Embryonic facial prominence (tissue), 1 donor: Measurements from ENCODE around the gene KLHL22.
A peak's percentile ranks its signal among the peaks of the same experiment; 100 is the strongest.

ENCODE experiments used
- DNase-seq: peaks from one replicate; pipeline ENCODE4 v3.0.0-alpha.2; 2016; ENCODE audit errors: extremely low spot score

The KLHL22 gene

DNA sequence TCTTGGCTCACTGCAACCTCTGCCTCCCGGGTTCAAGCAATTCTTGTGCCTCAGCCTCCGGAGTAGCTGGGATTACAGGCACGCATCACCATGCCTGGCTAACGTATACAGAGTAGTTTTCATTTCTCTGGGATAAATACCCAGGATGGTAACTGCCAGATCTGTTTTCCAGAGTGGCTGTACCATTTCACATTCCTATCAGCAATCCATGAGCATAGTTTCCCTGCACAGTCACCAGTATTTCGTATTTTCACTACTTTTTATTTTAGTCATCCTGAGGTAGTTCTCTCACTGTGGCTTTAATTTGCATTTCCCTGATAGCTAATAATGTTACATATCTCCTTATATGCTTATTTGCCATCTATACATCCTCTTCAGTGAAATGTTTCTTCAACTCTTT lies 47.0 kb downstream of the KLHL22 start:
- DNase-seq = no peak

DNA sequence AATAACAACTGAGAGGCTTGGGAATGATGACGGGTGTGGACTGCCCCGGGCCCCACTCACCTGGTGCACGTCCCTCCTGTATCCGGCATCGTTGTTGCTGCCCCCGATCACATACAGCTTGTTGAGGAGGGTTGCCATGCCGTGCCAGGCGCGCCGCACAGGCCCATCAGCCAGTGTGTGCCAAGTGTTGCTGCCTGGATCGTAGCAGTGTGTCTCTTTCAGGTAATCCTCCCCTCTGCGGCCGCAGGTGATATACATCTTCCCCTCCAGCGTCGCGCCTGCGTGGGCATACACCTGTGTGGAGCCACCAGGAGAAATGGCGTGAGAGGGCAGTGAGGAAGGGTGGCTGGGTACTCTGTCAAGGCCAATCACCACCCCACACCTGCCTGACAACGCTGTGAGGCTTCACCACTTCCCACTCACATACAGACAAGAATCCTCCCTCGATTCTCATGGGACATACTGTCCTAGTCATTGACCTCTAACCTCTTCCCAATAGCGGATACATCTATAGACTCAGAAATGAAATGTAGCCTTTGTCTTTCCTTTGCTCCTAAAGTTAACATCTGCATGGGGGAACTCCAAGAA lies 49.1 kb downstream of the KLHL22 start:
- DNase-seq = no peak

DNA sequence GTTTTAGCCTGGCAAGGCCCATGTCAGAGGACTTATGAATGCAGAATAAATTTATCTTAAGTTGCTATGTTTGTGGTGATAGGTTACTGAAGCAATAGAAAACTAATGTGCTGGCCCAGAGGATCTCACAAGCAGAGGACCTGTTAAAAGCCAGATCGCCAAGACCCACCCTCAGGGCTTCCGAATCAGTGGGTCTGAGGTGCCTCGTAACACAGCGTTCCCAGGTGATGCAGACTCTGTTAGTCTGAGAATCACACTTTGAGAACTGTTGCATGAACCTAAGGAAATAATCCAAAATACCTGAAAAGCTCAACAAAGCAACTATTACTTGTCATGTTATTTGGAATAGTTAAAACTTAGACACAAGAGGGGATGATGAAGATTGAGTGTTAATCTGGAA lies 51.3 kb downstream of the KLHL22 start:
- no peak for DNase-seq

DNA sequence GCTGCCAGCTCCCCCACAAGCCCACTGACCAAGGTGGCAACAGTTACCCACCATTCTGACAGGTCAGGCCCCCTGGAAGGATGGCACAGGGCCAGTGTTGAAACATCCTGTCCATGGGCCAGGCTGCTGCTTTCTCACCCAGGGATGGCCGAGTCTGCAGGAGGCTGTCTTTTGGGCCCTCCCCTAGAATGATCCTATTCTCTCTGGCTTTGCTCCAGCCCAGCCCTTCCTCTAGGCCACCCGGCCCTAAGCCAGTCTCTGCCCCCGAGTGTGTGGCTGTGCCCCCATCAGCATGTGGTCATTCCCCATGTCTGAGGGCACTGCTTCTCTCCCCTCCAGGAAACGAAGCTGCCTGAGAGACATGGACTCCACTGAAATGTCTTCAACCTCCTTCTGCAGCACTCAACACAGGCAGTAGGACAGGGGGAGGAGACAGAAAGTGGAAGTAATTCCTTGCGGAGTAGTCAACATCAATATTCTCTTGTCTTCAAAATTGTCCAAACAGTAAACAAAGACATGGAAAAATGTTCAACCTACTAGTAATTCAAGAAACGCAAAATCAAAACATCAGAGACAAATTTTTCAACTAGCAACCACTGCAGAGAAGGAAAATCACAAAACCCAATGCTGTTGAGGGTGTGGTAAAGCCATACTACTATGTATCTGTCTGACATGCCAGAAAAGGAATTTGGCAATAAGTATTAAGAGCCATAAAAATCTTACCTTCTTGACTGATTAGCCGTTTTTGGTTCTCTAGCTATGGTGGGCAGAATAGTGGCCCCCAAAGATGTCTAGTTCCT lies 52.9 kb downstream of the KLHL22 start:
- DNase-seq = no peak

DNA sequence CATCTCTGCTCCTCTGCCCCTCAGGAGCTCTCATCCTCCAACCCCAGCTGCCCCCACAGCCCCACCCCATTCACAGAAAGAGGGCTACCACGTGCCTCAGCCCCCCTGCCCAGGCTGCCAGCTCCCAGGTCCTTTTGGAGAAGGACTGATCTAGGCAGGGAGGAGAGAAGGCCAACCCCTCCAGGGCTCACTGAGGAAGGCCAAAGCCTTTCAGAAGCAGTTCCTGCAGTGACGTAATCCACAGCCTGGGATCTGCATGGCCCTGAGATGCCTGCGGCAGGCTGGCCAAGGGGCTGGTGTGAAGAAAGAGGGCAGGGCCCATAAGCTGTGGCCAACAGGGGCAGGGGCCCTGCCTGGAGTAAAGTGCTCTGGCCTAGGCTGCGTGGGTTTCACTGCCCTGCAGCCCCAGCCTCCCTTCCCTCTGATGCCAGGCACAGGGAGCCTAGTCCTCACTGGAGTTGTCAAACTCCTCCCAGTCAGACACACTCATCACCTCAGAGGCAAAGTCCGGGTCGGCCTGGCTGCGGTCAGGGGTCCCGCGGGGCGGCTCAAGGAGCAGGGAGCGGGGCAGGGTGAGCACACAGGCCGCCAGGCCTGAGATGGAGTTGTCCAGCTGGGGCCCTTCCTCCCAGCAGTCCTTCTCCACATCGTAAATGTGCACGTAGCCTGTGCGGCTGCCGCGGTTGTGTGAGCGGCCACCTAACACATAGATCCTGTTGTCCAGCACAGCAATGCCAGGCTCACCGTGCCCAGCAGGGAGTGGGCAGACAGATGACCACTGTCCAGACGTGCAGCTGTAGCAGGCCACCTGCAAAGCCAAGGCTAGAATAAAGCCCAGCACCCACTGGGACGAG lies 53.7 kb downstream of the KLHL22 start:
- DNase-seq = no peak

DNA sequence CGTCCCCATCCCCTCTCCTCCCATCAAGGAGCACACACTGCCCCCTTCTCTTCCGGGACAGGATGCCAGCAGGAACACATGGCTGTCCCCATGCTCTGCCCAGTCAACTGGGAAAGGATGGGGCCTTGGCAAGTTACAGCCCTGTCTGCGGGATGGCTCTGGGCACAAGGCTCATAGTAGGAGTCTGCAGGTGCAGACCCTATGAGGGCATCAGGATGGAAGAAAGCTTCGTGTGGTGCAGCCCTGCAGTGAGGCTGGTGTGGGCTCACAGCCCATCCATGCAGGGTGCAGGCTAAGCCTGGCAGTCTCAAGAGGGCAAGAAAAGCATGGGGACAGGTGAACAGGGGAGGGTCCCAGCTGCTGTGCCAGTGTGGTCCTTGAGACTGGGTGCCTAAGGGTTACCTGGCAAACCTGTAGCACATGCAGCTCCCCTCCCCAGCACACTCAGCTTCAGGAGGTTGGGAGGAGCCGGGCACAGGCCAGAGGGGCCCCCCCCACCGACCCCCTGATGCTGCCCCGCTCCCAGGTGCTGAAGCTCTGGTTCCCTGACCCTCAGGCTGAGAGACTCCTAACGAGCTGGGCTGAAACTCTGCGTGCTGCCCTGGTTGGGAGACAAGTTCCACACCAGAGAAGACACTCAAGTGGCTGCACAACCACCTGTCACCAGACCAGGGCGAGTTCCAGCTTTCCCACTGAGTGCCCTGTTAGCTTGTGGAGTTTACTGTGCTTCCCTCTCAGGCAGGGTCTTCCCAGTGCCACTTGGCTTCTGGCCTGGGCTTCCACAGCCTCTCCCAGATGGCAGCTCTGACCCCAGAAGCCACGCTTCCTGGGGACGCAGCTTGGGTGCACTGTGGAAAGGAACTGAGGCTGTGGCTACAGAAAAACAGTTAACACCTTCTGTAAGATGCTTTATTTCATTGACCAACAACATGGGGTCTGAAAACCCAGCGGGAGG lies 54.7 kb downstream of the KLHL22 start:
- no peak for DNase-seq

DNA sequence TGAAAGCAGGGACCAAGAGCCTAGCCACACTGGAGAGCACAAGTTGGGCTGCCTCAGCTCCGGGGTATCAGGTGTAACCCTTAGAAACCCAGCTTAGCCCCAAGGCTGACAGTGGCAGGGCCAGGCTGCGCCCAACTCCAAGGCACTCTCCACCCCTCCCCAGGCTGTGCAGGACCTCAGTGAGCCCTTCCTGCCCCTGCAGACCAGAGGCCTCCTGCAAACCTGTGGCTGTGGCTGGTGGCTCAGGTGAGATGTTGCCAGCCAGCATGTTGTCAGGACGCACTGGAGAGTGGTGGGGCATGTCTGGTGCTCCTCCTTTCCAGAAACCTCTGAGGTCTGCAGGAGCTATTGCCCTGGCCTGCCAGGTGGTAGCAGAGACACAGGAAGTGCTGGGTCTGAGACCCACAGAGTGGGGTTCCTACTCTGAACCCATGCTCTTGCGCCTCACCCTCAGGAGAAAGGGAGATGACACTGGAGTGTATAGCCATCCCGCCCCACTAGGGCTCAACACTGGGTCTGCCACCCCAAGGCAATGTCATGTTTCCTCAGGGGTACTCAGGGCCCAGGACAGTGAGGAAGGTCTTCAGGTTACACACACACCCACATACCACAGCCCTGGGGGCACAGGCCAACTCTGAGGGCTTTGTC lies 55.5 kb downstream of the KLHL22 start:
- DNase-seq = no peak

DNA sequence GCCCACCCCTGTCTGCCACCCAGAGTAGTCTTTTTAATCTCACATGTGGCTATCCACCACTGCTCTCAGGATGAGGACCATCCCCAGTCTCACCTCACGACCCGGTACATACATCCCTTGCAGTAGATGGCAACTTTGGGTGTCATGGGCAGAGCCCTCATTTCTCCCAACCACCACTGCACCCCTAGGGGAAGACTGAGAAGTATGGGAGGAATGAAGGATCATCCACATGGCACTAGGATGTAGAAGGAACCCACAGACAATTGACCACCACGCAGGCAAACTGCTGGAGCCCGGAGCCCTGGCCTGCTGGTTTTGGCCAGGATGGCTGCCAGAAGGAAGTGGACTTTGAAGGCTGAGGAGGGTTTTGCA lies 56.1 kb downstream of the KLHL22 start:
- no peak for DNase-seq

DNA sequence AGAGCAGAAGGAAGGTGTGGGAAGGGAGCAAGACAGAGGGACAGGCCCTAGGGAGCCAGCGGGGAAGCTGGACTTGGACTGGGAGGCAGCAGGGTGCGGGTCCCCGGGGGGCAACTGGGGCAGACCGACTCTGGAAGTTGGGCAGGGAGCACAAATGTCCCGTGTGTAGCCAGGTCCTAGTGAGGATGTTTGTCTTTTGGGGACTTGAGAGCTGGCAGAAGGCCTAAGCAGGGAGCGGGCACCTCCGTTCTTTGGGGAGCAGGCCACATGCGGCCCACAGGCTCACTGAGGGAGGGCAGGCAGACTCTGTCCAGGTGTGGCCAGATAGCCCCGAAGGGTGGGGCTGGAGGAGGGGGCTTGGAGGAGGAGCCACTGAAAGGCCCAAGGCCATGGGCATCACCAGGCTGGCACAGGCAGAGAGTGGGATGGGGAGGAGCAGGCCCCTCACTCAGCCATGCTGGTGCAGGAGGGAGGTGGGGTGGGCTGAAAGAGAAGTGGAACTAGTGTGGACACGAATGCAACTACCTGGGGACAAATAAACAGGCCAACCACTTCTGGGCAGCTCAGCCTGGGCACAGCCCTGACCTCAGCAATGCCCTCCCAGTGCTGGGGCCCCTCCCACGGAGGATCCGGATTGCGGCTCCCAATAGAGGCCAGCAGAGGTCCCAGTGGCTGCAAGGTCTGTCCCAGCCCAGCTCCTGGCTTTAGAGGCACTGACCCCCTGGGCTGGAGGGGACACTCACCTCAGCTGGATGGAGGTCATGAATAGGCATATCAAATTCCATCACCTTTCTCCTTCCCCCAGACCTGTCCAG lies 56.7 kb downstream of the KLHL22 start:
- no peak for DNase-seq

DNA sequence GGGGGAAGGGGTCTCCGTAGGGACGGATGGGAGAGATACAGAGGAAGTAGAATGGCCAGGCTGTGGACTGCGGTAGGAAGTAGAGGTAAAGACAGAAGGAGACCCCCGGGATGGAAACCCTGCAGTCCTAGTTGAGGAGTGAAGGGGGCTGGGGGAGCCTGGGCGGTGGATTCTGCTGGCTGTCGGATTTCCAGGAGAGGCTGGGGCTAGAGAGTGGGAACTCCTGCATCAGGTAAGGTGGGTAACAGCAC lies 57.2 kb downstream of the KLHL22 start:
- no peak for DNase-seq

DNA sequence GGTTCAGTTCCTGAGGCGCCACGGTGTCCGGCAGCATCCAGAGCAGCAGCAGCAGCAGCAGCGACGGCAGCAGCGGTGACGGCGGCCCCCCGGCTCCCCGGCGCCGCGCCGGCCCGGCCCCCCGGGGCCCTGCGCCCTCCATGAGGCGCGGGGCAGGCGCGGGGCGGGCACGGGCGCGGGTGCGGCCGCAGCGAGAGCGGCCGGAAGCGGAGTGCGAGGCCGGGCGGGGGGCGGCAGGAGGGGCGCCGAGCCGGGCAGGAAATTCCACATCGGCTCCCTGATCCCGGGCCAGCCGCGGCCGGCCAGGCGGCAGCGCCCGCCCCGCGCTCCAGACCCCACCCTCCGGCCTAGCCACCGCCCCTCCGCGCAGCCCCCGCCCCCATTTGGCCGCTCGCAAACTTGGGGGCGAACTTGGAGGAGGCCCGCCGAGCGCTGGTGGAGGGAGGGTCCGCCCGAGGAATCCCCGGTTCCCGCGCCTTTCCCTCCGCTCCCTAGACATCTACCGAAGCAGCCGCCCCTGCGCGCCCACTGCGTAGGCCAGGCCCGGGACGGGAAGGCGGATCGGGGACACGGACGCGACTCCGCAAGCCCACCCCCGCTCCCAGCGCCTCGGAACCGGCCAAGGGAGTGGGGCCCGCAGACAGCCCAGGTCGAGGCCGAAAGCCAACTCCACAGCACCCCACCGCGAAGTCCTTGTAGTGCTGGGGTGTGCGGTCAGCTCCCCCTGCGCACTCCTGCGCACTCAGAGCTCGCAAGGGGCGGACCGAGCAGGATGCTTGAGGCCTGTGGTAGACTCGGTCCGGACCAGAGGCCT lies 57.8 kb downstream of the KLHL22 start, which contains the start of gene SCARF2:
TSS of gene SCARF2 (minus strand) at position 213 of the 814 bp plus-strand sequence. CDS start at position 142, 71 bp downstream.
- DNase-seq = peak; percentile 46

DNA sequence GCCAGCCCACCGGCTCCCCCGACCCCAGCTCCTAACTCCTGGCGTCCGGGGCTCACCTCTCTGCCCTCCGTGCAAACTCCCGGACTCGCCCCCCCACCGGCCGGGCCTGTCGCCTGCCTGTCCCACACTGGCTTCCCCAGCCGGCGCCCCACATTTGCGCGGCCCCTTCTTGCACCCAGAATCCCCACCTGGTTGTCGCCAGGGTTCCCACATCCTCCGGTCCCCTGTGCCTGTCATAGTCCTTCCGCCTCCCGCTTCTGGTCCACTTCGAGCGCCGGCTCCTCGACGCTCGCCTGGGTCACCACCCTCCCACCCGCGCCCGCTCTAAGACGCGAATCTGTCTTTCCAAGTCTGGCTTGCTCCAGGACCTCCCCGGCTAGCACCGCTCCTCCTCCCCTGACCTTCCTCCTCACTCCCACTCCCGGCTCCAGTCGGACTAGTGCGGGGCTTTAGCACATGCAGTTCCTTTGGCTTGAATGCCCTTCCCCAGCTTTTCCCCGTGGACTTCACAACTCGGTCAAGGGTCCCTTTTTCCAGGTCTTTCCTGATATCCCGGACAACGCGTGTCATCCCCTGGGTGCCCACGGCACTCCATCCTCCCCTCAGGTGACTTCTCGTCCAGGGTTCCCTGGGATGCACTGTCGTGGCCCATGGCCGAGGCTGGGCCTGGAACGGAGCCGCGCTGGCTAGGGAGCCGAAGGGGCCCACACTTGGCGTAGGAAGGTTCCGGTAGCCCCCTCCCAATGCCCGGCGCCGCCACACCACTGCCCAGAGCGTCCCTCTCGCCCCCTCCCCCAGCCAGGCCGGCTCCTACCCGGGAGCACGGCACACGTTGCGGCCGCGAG lies 58.6 kb downstream of the KLHL22 start:
- DNase-seq = no peak

DNA sequence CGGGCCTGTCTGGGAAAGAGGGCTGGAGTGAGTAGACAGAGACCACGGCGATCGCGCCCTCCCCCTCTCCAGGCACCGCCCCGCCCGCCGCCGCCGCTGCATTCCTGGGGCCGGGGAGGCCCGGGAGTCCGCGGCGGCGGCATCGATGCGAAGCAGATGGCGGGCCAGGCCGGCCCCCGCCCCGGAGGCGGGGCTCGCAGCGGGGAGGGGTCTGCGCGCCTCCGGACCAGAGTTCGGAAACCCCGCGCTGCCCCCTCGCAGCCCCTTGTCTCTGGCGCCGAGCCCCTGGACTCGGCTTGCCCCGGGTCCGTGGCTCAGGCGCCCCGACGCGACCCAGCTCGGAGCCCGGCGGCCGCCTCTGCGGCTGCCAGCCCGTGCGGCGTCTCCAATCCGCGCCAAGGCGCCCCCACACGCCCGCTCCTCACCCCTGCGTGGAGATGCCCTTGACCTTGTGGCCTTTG lies 59.3 kb downstream of the KLHL22 start:
- peak; percentile 35 for DNase-seq

DNA sequence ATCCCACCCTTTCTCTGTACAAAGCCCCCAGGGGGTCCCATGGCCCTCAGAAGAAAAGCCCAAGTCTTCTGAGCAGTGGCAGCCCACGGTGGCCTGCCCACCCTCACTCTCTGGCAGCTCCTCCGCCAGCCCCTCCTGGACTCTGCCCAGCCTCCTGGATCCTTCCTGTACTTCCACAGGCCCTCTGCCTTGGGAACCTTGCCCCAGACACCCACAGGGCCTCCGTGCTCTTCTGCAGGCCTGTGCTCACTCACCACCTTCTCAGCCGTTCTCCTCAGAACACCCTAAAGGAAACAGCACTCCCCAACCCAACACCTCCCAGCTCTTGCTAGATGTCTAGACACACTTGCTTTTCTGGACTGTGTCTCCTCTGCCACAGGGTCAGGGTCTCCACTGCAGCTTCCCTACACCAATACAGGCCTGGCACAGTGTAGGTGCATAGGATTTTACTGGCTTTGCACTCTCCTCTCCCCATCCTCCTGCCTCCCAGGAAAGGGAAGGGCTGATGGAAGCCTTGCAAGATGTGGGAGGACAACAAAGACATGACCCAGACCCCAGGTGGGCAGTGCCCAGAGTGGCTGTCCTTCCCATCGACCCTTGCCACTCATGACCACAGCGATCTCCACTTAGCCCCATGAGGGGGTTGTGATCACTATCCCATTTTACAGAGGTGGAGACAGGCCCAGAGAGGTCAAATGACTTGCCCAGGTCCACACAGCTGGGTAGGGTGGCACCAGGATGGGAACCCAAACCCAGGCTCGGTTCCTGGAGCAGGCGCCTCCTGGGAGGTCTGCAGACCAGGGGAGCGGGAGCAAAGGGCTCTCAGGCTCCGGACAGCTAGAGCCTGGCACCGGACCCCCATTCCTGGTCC lies 59.9 kb downstream of the KLHL22 start:
- DNase-seq = no peak

DNA sequence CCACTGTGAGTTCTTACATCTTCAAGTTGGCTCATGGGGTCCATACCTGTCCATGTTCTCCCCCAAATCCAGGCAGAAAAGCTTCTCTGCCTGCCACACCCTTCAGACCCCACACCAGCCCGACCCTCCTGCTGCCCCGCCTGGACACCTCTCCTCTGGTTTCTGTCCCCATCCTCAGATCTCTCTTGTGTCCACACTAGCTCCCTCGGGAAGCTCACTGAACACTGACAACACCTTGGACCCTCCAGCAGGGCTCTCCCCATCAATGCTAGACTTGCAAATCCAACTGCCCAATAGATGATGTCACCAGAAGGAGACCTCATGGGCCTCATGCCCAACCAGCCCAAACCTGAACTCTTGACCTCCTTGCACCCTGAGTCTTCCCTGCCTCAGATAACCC lies 60.8 kb downstream of the KLHL22 start:
- DNase-seq = no peak

DNA sequence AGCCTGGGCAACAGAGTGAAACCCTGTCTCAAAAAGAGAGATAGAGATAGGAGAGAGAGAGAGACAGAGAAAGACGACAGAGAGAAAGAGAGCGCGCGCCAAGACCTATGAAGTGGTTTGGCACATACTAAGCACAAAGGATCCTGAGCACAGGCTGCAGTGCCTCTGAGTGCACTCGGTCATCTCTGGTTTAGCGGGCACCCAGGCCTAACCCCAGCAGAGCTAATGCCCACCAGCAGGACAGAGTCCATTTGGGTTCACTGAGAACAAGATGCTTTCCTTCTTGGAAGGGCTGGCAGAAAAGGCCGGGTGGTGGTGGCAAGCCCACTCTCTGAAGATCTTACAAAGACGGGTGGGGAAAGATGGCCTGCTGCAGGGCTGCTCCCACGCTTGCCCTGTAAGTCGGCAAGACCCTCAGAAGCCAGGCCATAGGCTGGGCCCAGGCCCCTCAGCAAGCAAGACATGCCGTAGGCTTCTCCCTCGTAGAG lies 61.3 kb downstream of the KLHL22 start:
- DNase-seq = no peak

DNA sequence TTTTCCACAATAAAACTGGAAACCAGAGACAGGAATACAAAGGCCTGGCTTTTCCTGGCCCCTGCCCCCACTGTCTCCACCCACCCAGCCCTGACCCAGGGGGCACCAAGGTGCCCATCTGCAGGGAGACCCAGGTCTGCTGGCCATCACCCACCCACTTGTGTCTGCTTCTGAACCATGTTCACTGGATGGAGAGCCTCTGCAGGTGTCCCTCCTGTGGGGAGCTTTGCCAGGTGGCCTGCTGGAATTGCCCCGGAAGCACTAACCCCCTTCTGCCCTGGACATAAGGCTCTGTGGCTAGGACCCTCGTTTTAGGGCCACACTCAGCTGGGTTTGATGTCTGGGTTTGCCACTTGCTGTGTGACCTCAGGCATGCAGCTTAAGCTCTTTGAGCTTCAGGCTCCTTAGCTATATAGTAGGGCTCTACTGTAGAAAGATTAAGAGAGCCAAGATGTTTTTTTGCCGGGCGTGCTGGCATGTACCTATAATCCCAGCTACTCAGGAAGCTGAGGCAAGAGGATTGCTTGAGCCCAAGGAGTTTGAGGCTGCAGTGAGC lies 61.8 kb downstream of the KLHL22 start:
- no peak for DNase-seq
